Esophagus squamous epithelium (tissue), 5 donors: ENCODE results near the gene ADA. TPM values are rescaled to one million over a fixed set of nuclear protein-coding genes. Genes with fewer than 3 reads are reported as not detected.
"Not testable (repeated sequence)": the region's sequence is repeated elsewhere in the genome, so short reads cannot be mapped to it uniquely, and the experiment has no call there.

ENCODE experiments used
- DNase-seq: peaks from one replicate; lab custom pipeline; 2025; lab: John Stamatoyannopoulos, UW
- H3K27ac ChIP-seq, 4 donors: fragments of 200-600 bp; sonication (generic); one replicate each; pipeline ENCODE4 v1.5.1; 2016 to 2019; ENCODE audit warnings: mild to moderate bottlenecking in 1 of 4
- H3K27me3 ChIP-seq, 4 donors: fragments of 200-600 bp; sonication (generic); 1 replicate in 3 of 4; 2 replicates in 1 of 4; pipeline versions ENCODE4 v1.5.1 to v1.6.0; 2017 to 2021; ENCODE audit warnings: antibody characterized with exemption in 1 of 4
- H3K36me3 ChIP-seq, 3 donors: fragments of 200-600 bp; sonication (generic); one replicate each; pipeline ENCODE4 v1.5.1; 2016 to 2019
- H3K4me1 ChIP-seq, 3 donors: fragments of 200-600 bp; sonication (generic); one replicate each; pipeline ENCODE4 v1.5.1; 2017 to 2019
- H3K4me3 ChIP-seq, 4 donors: fragments of 200-600 bp; sonication (generic); 1 replicate in 3 of 4; 2 replicates in 1 of 4; pipeline ENCODE4 v1.5.1; 2016 to 2019; ENCODE audit warnings: mild to moderate bottlenecking in 2 of 4, moderate library complexity in 1 of 4
- H3K9me3 ChIP-seq, 3 donors: fragments of 200-600 bp; sonication (generic); one replicate each; pipeline ENCODE4 v1.5.1; 2016 to 2019
- CTCF ChIP-seq, 6 experiments: fragments of 450-650 bp in 4 of 6; fragments of 200-600 bp in 2 of 6; sonication (generic) in 2 of 6; IDR thresholded peaks; one replicate each; pipeline ENCODE4 v1.5.1; 2016 to 2019; ENCODE audit warnings: antibody characterized with exemption in 6 of 6, mild to moderate bottlenecking in 4 of 6, moderate library complexity in 4 of 6
- POLR2A ChIP-seq, 4 donors: fragments of 450-650 bp; IDR thresholded peaks; one replicate each; pipeline ENCODE4 v1.6.1; 2017; ENCODE audit warnings: antibody characterized with exemption in 4 of 4, mild to moderate bottlenecking in 4 of 4, moderate library complexity in 3 of 4
- WGBS, 2 donors: methylation state at CpG; one replicate each; pipeline ENCODE4 v1.1.5; 2018; 5-methylcytosine and 5-hydroxymethylcytosine counted together
- intact Hi-C: fragments of 100-400 bp; cut with DNase I; formaldehyde crosslinking; loops from one replicate; pipeline ENCODE4 v1.15.0; 2022
- total RNA-seq, 4 donors: library from RNA; depleted of rRNA; stranded (reverse); fragments of >200 nt; gene quantifications; one replicate each; pipeline ENCODE4 v1.1.0, GENCODE V29; 2016
- donor health status: DM: yes; HTN: yes; CAD: no.

The ADA gene
- total RNA-seq, 4 donors from 2014 or later = 3.8 to 31.7 (median 15.7) TPM

GRCh38 chr20:44590980-44591778, 60.3 kb downstream of the ADA start:
- no peak for DNase-seq
- Histone ChIP-seq H3K27ac (no peak overlapping the region), H3K27me3 (no peaks in the 10 kb centered on the region), H3K4me1 (peaks cover 0 to 47% (median 22%) of the 10 kb centered on the region in 3 donors), H3K36me3 (peaks cover 0 to 24% (median 0%) of the 10 kb centered on the region in 3 donors), H3K9me3 (no peaks in the 10 kb centered on the region), H3K4me3 (no peak overlapping the region)
- intact Hi-C loops = no loop called here
- 88 to 93% methylated on average over 6 to 9 of the region's 9 CpGs for WGBS, 2 donors
- no peak for TF ChIP-seq CTCF (IDR thresholded peaks at IDR 0.05)
- TF ChIP-seq POLR2A (IDR thresholded peaks at IDR 0.05) = no peak

- Histone ChIP-seq H3K27me3 (no peaks in the 10 kb centered on the region), H3K4me1 (peaks cover 0 to 51% (median 26%) of the 10 kb centered on the region in 3 donors), H3K4me3 (no peak overlapping the region), H3K9me3 (no peaks in the 10 kb centered on the region), H3K27ac (no peak overlapping the region), H3K36me3 (peaks cover 0 to 24% (median 0%) of the 10 kb centered on the region in 3 donors)
- DNase-seq = no peak
- no peak for TF ChIP-seq CTCF (IDR thresholded peaks at IDR 0.05)
- no peak for TF ChIP-seq POLR2A (IDR thresholded peaks at IDR 0.05)
- 76 to 78% methylated on average over 4 of the region's 4 CpGs for WGBS, 2 donors
- intact Hi-C loops = no loop called here
Observed at GRCh38 chr20:44589537-44589936, 62.0 kb downstream of the ADA start.

GRCh38 chr20:44588321-44588720, 63.2 kb downstream of the ADA start:
- Histone ChIP-seq H3K36me3 (peaks cover 0 to 24% (median 0%) of the 10 kb centered on the region in 3 donors), H3K27ac (peak overlapping the region in 2 of 4 donors; percentile 32 to 83), H3K4me1 (peaks cover 0 to 46% (median 22%) of the 10 kb centered on the region in 3 donors)
- H3K4me3 ChIP-seq, intact Hi-C loops, H3K27me3 ChIP-seq, H3K9me3 ChIP-seq, DNase-seq: not testable (repeated sequence)
- WGBS, 2 donors = 91 to 97% methylated on average over 9 of the region's 9 CpGs

DNA sequence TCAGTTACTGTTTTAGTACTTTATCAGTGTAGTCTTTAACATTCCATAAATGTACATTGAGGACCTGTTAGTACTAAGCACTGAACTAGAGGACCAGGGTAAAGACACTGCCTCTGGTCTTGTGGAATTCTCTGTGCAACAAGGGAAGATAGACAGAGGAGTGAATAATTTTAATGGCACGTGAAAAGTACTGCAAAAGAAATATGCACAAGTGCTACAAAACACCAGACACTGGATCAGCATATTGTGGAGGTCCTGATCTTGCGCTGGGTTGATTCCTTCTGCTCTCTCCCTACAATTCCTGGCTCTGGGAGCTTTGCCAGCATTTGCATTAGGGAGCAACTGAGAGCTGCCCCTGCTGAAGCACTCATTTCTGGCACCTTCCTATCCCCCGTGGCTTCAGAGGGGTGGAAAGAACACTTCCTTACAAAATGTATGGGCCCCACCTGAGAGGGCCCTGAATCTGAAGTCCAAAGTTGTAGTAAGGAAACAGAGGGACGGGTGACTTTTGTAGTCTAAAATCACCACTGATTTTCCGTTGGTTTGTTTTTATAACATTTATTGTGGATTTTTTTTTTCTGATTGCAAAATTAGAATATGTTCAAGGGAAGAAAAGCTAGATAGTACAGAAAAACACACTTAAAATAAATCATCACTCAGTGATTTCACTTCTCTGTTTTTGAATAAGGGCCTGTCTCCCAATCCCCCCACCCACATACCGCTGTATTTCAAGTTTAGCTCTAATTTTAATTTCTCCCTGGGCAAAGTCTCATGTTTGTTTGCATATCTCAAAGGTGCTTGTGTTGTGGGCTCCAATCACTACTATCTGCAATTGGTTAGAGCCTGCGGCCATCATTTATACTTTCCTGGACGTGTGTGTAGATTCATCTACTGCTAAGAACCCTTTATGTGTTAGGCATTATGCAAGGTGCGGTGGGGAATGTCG, 64.2 kb downstream of the ADA start:
- no peak for DNase-seq
- H3K4me3 ChIP-seq = peak overlapping the region in 1 of 4 donors; percentile 66
- peaks cover 0 to 19% (median 0%) of the 10 kb centered on the region in 3 donors for H3K36me3 ChIP-seq
- no peaks in the 10 kb centered on the region for H3K9me3 ChIP-seq
- WGBS, 2 donors = 66 to 77% methylated on average over 9 to 10 of the region's 10 CpGs
- TF ChIP-seq POLR2A (IDR thresholded peaks at IDR 0.05) (no peak), CTCF (IDR thresholded peaks at IDR 0.05) (no peak)
- H3K27ac ChIP-seq = peak overlapping the region in 3 of 4 donors; percentile 81 to 83 (median 81)
- peaks cover 0 to 46% (median 23%) of the 10 kb centered on the region in 3 donors for H3K4me1 ChIP-seq
- no peaks in the 10 kb centered on the region for H3K27me3 ChIP-seq
- intact Hi-C loops = no loop called here

GRCh38 chr20:44586289-44586911, 65.1 kb downstream of the ADA start:
- TF ChIP-seq CTCF (IDR thresholded peaks at IDR 0.05) (no peak), POLR2A (IDR thresholded peaks at IDR 0.05) (peak in 1 of 4 donors; percentile 13)
- no peaks in the 10 kb centered on the region for H3K27me3 ChIP-seq
- 61 to 72% methylated on average over 3 of the region's 3 CpGs for WGBS, 2 donors
- DNase-seq = no peak
- H3K9me3 ChIP-seq = no peaks in the 10 kb centered on the region
- peak overlapping the region; percentile 23 to 83 (median 81) for H3K27ac ChIP-seq
- peak overlapping the region in 1 of 4 donors; percentile 66 for H3K4me3 ChIP-seq
- intact Hi-C loops = no loop called here
- H3K36me3 ChIP-seq = peaks cover 0 to 17% (median 0%) of the 10 kb centered on the region in 3 donors
- H3K4me1 ChIP-seq = peaks cover 0 to 54% (median 32%) of the 10 kb centered on the region in 3 donors
